COLO829 (cell line): ENCODE results near the gene PODN.

ENCODE experiments used
- DNase-seq: peaks from one replicate; pipeline ENCODE4 v3.0.0; 2012; ENCODE audit warnings: low spot score

Gene PODN

DNA sequence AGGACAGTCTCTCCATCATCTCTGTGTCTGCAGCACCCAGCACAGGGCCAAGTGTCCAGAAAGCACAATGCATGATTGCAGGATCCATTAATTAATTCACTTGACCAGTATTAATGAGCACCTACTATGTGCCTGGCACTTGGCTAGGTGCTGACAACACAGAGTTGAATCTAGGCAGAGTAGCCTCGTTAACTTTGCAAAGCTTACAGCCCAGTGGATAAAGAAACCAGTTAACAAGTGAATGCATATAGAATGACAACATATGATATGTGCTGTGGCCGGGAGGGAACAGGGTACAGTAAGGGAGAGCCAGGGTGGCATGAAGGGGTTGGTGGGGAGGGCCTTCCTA, 69.6 kb downstream of the PODN start:
- DNase-seq: no peak

GRCh38 chr1:53132176-53132575, 70.2 kb downstream of the PODN start:
- no peak for DNase-seq

- no peak for DNase-seq
Observed at GRCh38 chr1:53133261-53134041, 71.4 kb downstream of the PODN start.

DNA sequence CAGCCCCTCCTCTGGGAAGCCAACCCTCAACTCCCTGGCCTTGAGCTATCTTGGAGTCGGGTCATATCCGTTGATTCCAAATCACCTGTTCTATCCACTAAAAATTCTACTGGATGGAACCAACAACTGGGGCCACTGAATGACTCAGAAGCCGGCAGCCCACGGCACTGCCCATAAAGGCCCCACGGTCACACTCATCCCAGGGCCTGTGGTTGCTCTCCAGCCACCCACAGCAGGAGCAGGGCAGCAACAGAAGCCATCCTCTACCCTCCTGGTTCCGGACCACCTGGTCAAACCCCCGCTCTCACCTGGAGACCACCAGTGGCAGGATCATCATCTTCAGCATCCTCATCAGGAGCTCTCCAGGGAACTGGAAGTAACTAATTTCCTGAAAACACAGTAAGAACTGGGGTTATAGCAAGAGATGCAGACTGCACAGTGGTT, 72.1 kb downstream of the PODN start:
- DNase-seq: no peak
